ENCODE data around the gene C19orf53.
"Not testable (repeated sequence)": the region's sequence is repeated elsewhere in the genome, so short reads cannot be mapped to it uniquely, and the experiment has no call there.

C19orf53 gene

DNA sequence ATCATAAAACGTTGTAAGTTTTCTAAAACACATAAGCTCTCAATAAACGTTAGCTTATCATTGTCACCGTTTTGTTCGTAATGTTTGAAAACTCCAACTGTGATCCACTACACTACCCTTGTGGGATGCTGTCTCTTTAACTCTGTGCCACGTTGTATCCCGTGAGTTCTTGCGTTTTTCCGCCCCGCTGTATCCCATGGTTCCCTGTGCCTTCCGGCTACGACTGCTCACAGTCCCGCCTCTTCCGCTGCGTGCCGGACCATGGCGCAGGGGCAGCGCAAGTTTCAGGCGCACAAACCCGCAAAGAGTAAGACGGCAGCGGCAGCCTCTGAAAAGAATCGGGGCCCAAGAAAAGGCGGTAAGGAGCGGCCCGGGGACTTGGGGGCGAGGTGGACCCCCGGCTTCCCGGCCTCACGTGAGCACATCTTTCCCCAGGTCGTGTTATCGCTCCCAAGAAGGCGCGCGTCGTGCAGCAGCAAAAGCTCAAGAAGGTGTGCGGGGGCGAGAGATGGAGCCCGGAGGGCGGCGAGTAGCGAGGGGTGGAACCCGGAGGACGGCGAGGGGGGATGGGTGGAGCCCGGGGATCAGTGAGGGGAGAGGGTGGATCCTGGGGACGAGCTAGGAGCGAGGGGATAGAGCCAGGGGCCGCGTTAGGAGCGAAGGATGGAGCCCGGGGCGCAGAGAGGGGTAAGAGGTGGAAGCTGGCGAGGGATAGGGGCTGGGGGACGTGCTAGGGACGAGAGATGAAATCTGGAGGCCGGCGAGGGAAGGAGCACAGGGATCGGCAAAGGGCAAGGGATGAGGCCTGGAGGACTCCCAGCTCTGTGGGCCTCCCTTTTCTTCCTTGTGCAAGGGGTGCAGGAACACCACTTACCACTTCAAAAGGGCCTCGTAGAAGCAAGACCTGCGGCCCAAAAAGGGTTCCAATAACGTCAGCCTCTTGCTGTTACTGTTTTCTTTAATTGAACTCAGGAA is at the start of gene C19orf53:
TSS of gene C19orf53 (plus strand) at position 240 of the 975 bp plus-strand sequence. CDS start at position 262, 22 bp downstream.
- DNase-seq: peak; percentile 84

DNA sequence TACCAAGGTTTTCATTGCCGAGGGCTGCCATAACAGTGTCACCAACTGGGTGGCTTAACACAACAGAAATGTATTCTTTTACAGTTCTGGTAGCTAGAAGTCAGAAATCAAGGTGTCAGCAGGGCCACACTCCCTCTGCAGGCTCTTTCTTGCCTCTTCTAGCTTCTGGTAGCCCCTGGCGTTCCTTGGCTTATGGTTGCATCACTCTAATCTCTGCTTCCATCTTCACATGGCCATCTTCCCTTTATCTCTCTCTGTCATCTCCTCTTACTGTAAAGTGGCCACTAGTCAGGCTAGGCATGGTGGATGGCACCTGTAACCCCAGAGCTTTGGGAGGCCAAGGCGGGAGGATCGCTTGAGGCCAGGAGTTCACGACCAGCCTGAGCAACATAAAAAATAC is 47.9 kb upstream of the C19orf53 start:
- DNase-seq: no peak

DNA sequence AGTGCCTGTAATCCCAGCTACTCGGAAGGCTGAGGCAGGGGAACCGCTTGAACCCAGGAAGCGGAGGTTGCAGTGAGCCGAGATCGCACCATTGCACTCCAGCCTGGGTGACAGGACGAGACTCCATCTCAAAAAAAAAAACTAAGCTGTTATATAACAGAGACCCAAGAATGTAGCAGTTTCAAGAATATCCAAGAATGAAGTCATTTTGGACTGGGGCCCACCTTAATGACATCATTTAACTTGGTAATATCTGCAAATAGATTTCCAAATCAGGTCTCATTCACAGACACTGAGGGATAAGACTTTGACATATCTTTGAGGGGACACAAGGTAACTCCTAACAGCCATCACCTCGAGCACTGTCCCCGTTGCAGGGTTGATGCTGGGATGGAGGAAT is 46.5 kb upstream of the C19orf53 start:
- DNase-seq: no peak

DNA sequence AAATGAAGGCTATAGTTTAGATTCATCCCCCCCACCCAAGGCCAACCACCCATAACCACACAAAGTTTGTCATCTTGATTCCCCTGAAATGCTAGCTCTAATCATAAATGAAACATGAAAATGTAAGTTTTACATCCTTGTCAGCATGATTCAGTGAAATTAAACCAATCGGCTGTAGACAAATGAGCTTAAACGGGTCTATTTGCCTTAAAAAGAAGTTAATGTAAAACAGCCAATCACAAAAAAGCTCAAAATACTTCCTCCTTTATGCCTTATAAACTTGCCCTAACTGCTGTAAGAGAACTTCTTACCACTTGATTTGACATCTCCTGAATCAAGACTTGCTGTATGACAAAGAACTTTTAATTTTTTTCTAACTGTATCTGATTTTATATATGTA is 44.4 kb upstream of the C19orf53 start:
- no peak for DNase-seq

DNA sequence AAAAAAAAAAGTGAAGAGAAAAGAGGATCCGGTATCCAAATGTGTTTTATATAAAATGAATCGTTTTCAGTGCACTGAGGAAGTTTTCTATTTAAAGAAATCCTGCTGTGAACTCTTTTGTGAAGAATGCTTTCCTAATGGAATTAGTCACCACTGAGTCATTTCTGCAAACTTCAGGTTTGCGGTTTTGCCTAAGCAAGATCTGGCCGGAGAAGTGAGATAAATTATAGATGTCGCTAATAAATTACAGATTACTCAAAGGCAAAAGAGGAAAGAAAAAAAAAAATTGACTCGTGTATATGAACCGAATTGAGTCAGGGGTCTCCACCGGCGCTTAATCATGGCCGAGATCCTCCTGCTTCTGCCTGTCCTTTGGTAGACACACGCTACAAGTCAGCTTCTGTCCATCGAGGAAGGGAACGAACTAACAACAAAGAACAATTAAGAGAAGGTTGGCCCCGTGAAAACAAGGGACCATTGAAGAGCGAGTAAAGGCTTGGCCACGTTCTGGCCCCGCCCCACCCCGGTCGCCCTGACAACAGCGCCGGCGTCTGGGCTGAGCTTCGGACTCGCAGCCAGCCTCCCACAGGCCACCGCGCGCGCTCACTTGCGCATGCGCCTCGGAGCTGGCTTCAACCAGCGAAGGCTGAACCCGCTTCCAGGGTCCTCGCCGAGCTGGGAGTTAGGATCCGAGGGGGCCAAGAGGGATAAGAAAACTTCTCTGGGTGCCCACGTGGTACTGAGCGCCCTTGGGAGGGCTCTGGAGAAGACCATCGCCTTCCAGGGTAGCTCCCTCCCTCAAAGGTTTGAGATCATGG is 42.9 kb upstream of the C19orf53 start:
- peak; percentile 93 for DNase-seq

DNA sequence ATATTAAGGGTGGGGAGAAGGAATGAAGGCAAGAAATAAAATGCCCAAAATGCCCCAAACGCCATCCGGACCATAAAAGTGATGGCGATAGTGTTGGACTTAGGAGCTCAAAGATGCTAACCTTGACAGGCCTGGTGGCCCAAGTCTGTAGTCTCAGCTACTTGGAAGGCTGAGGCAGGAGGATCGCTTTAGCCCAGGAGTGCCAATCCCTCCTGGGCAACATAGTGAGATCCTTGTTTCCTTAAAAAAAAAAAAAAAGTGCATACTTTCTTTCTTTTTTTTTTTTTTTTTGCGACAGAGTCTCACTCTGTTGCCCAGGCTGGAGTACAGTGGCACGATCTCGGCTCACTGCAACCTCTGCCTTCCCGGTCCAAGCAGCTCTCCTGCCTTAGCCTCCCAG is 41.9 kb upstream of the C19orf53 start:
- DNase-seq: no peak

DNA sequence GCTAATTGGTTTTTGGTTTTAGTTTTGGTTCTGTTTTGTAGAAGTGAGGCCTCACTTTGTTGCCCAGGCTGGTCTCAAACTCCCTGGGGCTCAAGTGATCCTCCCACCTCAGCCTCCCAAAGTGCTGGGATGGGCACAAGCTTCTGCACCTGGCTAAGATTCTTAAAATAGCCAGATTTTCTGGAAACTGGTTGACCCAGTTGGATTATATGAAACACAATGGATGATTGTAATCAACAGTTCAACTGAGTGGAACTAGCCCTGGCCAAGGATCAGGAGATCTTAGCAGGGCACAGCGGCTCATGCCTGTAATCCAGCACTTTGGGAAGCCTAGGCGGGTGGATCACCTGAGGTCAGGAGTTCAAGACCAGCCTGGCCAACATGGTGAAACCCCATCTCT is 39.5 kb upstream of the C19orf53 start:
- no peak for DNase-seq

DNA sequence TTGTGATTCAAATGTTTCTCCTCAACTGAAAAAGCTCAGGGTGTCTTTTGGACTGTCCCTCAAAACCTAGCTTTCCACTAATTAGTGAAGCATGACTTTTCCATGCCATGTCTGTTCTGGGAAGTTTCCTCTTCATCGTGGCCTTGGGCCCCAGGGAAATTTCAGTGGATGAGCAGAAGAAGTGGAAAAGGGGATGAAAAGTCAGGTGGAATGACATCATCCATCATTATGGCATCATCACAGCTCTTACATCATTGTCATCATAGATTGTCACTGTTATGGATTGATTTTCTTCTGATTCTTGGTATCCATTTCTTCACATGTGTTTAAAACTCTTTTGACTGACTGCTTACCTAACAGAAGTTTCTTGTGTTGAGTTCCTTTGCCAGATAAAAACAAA is 36.2 kb upstream of the C19orf53 start:
- no peak for DNase-seq

DNA sequence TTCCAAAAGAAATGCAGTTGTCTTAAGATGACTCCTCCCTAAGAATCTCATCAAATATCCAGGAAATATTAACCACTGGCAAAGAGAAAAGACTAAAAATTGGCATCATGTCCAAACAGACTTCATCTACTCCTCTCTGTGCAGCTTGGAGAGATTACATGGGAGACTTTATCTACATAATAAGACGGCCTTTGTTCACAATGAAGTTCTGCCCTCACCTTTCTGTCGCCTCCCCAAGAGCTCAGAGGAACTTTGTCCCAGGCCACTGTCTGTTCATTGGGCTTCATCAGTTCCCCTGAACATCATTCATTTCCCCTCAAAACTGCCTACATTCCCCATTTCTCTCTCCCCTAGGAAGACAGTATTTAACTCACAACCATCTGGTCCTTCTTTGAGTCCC is 32.4 kb upstream of the C19orf53 start:
- no peak for DNase-seq

DNA sequence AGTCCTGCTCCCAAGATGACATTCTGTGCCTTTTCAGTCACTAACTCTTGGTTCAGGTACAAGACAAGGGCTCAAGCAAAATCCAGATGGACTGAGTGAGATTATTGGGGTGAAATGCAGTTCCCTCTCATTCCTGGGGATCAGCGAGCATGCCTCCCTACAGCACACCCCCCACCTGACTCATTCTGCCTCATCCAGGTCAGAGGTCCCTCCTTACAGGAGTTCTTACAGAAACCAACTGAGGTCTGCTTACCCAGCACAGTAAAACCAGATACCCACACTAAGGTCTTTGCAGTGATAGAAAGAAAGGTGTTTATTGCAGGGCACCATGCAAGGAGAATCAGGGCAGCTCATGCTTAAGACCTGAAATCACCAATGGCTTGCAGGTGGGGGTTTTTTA is 31.5 kb upstream of the C19orf53 start:
- DNase-seq: no peak

DNA sequence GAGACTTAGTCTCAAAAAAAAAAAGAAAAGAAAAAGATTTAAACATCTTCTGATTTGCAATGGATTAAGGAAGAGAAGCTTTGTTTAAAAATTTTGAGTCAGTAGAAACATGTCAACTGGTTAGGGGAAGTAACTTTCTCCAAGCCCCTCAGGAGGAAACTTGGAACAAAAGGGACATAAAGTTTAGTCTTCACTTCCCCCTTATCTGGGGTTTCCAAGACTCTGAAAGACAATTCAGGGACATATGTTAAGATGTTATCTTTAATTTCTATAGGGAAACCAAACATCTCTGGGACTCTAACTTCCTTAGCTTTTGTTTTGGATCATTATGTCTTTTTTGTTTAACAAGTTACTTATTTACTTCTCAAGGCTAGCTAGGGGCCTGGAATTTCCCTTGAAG is 30.1 kb upstream of the C19orf53 start:
- no peak for DNase-seq

DNA sequence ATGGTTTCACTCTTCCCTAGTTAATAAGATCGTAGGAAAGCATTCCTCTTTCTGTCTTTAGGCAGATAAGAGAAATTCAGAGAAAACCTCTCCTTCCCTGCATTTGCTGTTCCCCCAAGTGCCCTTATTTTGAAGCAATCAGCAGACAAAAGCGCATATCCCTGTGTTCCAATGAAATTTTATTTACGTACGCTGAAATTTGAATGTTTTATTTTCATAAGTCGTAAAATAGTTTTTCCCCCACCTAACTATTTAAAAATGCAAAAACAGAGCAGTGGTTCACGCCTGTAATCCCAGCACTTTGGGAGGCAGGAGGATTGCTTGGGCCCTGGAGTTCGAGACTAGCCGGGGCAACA is 27.2 kb upstream of the C19orf53 start:
- no peak for DNase-seq

DNA sequence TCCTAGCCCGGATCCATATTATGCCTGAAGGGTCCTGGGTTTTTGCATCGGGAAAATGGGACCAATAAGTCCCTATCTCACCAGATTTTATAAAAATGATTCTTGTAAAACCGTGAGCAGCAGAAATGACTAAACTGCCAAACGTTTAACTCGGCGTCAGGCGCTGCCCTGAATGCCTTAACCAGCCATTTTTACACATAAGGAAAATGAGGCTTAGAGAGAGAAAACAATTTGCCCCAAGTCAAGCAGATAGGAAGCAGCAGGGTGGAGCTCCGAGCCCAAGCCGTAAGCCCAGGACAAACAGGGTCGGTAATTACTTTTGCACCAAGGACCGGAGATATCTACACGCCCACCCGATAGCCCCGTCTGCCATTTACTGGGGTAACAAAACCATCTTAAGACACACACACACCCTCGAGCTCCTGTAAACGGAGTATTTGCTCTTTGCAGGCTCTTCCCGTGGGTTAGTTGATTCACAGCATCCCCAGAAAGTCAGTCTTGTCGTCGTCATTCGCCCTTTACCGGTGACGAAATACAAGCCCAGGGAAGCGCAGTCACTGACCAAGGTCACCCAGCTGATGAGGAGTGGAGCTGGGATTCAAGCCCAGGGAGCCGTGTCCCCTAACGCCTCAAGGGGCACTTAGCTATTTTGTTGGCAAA is 26.0 kb upstream of the C19orf53 start:
- DNase-seq: no peak

DNA sequence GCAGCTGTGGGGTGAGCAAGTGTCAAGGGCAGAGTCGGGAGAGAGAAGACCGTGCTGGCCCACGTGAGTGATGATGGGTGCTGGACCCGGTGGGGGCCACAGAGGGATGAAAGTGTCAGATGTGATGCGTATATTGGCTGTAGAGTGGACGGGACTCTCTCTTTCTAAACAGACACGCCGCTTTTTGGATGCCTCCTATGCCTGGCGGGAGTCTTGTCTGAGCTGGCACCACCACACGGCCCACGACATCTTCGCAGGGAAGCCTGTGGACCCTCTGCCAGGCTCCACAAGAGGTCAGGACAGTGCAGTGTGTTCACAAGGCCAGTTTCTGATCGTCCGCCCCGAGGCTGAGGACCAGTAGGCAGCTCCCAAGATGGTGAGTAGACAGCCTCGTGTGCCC is 22.8 kb upstream of the C19orf53 start:
- DNase-seq: no peak

DNA sequence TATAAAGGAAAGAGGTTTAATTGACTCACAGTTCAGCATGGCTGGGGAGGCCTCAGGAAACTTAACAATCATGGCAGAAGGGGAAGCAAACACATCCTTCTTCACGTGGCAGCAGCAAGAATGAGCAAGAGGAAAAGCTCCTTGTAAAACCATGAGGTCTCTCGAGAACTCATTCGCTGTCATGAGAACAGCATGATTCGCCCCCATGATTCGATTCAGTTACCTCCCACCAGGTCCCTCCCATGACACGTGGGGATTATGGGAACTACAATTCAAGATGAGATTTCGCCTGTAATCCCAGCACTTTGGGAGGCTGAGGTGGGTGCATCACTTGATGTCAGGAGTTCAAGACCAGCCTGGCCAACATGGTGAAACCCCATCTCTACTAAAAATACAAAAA is 20.6 kb upstream of the C19orf53 start:
- not testable (repeated sequence) for DNase-seq

DNA sequence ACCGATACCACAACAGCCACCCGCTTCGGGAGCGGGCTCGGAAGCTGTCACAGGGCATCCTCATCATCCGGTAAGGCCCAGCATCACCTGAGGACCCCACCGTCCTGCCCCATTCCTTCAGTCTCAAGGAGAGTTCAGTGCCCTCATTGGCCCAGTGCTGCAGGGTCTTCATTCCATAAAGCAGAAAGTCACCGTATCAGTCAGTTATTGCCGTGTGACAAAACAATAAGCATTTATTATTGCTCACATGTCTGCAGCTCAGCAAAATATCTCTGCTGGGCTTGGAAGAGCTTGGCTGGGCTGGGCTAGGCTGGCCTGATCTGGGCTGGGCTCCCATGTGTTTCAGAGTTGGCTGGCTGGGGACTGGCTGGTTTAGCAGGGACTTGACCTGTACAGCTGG is 18.0 kb upstream of the C19orf53 start:
- DNase-seq: no peak

DNA sequence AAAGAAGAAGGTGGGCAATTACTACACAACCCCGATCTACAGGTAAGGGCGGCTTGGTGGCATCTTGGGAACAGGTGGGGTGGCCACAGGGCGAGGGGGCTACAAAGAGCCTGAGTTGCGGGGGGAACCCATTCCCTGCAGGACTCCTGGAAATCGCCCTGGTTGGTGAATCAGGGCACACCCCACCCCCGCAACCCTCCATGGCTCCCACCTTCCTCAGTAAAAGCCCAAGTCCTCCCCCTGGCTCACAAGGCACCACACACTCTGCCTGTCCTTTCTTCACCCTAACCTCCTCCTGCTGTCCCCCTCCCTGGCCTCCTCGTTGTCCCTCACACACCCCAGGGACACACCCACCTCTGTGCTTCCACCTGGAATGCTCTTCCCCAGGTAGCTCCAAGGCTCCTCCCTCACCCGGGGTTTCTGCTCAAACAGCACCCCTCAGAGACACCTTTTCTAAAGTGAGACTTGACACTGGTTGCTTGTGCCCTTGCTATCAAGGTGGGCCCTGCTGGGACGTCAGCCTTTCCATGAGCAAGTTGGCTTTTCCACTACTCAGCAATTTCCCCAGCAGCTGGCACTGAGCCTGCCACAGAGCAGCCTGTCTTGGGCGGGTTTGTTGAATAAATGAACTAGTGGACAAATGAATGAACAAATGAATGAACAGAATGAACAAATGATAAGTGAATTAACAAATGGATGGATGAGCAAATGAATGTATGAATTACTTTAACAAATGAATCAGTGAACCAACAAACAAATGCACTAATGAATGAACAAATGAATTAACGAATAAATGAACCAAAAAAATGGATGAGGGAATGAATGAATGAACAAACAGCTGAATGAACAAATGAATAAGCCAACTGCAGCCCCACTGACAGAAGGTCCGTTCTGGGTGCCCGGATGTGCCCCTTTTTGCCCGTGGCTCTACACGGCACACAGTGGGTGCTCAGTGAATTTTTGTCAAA is 16.2 kb upstream of the C19orf53 start:
- DNase-seq: no peak

DNA sequence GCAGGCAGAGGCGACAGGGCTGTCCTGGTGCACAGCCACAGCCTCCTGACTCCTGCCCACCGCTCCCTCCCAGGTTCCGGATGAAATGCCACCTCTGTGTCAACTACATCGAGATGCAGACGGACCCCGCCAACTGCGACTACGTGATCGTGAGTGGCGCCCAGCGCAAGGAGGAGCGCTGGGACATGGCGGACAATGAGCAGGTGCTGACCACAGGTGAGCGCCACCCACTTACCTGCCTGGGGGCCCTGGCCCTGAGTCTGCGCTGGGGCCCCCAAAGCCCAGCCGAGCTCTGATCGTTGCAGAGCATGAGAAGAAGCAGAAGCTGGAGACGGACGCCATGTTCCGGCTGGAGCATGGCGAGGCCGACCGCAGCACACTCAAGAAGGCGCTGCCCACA is 15.5 kb upstream of the C19orf53 start:
- no peak for DNase-seq

DNA sequence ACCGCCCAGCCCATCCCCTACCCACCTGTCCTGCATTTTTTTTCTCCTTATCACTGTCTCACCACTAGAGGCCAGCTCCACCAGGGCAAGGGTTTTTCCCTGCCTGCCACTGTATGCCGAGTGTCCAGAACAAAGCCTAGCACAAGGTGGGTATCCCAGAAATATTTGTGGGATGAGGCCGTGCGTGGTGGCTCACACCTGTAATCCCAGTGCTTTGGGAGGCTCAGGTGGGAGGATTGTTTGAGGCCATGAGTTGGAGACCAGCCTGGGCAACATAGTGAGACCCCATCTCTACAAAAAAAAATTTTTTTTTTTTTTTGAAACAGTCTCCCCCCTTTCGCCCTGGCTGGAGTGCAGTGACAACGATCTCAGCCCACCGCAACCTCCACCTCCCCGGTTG is 12.8 kb upstream of the C19orf53 start:
- no peak for DNase-seq

DNA sequence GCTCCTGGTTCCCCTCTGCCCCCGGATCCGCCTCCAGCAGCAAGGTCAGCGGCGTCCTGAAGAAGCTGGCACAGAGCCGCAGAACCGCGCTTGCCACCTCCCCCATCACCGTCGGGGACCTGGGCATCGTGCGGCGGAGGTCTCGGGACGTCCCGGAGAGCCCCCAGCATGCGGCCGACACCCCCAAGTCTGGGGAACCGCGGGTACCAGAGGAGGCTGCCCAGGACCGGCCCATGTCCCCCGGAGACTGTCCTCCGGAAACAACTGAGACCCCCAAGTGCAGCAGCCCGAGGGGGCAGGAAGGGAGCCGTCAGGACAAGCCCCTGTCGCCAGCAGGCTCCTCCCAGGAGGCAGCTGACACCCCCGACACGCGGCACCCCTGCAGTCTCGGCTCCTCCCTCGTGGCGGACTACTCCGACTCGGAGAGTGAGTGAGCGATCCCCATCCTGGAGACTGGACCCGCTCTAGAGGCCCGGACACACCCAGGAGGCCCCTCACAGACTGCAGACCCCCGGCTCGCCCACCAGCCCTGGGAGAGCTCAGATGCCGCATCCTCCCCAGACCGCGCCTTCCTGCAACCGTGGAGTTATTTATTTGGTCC is 11.5 kb upstream of the C19orf53 start:
- no peak for DNase-seq

DNA sequence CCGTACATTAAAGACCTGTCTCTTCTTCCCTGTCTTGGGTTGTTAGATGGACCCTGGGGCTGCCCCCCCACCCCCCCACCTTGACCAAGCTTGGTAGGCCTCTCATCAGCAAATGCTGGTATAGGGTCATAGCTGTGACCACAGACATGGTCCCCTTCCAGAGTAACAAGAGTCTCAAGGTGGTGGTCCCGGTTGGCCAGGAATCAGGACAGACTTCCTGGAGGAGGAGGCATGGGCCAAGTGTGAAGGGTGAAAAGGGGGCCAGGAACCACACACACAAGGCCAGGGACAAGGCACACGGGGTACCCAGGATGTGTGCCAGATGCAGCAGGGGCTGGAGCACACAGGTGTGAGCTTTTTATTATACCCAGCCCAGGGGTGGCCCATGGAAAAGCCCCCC is 11.0 kb upstream of the C19orf53 start:
- no peak for DNase-seq
